ENCODE measurements around the gene LIX1. TPM values are rescaled to one million over a fixed set of nuclear protein-coding genes. Genes with fewer than 3 reads are reported as not detected.

LIX1 gene
- total RNA-seq, 2 donors from 2014 or later: 0.97 to 1.0 TPM

DNA sequence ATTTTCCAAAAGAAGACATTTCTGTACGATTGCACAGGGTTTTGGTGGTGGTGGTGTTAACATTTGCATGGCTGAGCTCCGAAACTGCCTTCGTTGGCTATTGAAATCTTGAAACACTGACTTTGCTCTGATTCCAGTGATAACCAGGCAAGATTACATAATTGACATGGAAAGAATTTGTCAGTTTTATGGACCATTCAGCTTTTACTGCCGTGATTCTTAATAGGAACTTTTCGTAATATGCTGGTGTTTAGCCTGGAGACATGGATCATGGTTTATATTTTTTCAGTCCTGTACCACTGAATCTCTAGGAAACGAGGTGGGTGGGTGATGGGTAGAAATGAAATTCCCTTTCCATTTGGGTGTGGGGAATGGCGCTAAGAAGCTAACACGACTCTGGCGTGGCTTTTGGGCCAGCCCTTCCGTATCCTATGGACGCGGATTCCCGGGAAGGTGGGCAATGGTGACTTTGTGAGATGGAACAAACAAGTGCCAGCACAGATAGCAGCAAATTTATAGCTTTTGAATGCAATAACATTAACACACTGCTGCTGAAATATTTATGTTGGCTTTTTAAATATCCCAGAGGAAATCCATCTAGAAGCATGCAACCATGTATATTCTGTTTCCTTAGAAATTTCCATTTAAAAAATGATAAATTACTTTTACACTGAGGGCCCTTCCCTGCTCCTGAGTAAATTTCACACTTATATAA lies 36.8 kb downstream of the LIX1 start:
- no peak overlapping the region for H3K4me3 ChIP-seq
- H3K27ac ChIP-seq: no peak overlapping the region
- TF ChIP-seq CTCF (IDR thresholded peaks at IDR 0.05) (no peak), POLR2A (IDR thresholded peaks at IDR 0.05) (no peak), POLR2AphosphoS5 (IDR thresholded peaks at IDR 0.05) (no peak)
- intact Hi-C loops (cut with DNase I): no loop called here
- DNase-seq (ENCODE audit: low spot score): no peak
- H3K4me1 ChIP-seq (replicated peaks): no peaks in the 10 kb centered on the region
- WGBS: 85% methylated on average over 13 of the region's 13 CpGs
- no peaks in the 10 kb centered on the region for H3K9me3 ChIP-seq
- no peaks in the 10 kb centered on the region for H3K27me3 ChIP-seq (replicated peaks; ENCODE audit: insufficient read depth)
- no peaks in the 10 kb centered on the region for H3K36me3 ChIP-seq

GRCh38 chr5:97102010-97102470 lies 40.4 kb downstream of the LIX1 start:
- Histone ChIP-seq H3K27me3 (replicated peaks; ENCODE audit: insufficient read depth) (no peaks in the 10 kb centered on the region), H3K36me3 (no peaks in the 10 kb centered on the region), H3K9me3 (no peaks in the 10 kb centered on the region), H3K4me3 (no peak overlapping the region), H3K4me1 (replicated peaks) (no peaks in the 10 kb centered on the region), H3K27ac (no peak overlapping the region)
- DNase-seq (ENCODE audit: low spot score): no peak
- intact Hi-C loops (cut with DNase I): no loop called here
- 61% methylated on average over 8 of the region's 8 CpGs for WGBS
- TF ChIP-seq POLR2A (IDR thresholded peaks at IDR 0.05) (no peak), CTCF (IDR thresholded peaks at IDR 0.05) (no peak), POLR2AphosphoS5 (IDR thresholded peaks at IDR 0.05) (no peak)

DNA sequence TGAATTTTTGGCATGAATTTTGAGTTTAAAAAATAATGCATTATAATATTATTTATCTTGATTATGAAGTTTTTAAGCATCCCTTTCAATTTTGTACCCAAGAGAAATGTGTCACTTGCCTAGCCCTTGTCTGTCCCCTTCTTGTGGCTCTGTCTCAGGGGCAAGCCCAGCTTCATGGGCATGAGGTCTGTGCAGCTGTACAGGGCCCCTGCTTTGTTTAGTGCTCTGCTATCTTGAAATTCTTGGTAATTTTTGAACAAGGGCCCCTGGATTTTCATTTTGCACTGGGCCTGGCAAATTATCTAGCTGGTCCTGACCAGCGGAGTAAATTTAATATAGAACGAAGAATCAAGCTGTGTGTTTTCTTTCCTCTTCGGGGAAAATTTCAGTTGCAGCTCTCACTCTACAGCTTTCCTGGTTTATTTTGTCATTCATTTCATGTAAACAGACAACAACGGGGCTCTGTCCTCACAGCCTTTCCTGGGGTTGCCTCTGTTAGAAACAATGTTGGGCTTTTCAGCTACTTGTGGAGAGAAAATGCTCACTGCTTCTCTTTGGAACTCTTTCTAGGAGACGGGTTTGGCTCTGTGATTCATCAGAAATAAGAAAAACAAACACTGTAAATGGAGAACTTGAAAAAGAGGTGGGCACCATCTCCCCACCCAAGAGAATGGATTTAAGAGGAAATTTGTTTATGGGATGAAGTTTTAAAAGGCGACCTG lies 41.1 kb downstream of the LIX1 start:
- Histone ChIP-seq H3K36me3 (no peaks in the 10 kb centered on the region), H3K27ac (peak overlapping the region in 1 of 2 donors; percentile 18), H3K4me1 (replicated peaks) (no peaks in the 10 kb centered on the region), H3K27me3 (replicated peaks; ENCODE audit: insufficient read depth) (no peaks in the 10 kb centered on the region), H3K4me3 (no peak overlapping the region), H3K9me3 (no peaks in the 10 kb centered on the region)
- TF ChIP-seq POLR2A (IDR thresholded peaks at IDR 0.05) (no peak), POLR2AphosphoS5 (IDR thresholded peaks at IDR 0.05) (no peak), CTCF (IDR thresholded peaks at IDR 0.05) (no peak)
- no peak for DNase-seq (ENCODE audit: low spot score)
- WGBS: 68% methylated on average over 6 of the region's 6 CpGs
- intact Hi-C loops (cut with DNase I): no loop called here

DNA sequence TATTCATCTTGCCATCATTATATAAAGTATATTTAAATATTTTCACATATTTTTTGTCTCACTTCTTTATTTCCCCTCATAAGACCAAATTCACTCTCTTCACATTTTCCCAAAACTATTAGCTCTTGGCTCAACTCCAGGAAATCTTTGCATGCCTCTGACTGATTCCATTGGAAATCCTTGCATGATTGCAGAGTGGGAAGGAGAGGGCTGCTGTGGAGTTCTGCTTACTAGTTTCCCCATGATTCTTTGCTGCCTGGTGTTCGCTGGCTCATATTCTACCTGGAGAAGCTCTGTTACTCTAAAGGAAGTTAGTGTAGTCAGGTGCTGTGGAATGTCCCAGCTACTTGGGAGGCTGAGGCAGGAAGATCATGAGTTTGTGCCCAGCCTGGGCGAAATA lies 41.9 kb downstream of the LIX1 start:
- Histone ChIP-seq H3K27me3 (replicated peaks; ENCODE audit: insufficient read depth) (no peaks in the 10 kb centered on the region), H3K9me3 (no peaks in the 10 kb centered on the region), H3K36me3 (no peaks in the 10 kb centered on the region), H3K27ac (no peak overlapping the region), H3K4me3 (no peak overlapping the region), H3K4me1 (replicated peaks) (no peaks in the 10 kb centered on the region)
- TF ChIP-seq POLR2AphosphoS5 (IDR thresholded peaks at IDR 0.05) (no peak), CTCF (IDR thresholded peaks at IDR 0.05) (no peak), POLR2A (IDR thresholded peaks at IDR 0.05) (no peak)
- 73% methylated on average over 2 of the region's 2 CpGs for WGBS
- no peak for DNase-seq (ENCODE audit: low spot score)
- intact Hi-C loops (cut with DNase I): no loop called here

All from prostate gland (tissue), 2 donors.